ENCODE data around the gene ASB3.

The ASB3 gene

DNA sequence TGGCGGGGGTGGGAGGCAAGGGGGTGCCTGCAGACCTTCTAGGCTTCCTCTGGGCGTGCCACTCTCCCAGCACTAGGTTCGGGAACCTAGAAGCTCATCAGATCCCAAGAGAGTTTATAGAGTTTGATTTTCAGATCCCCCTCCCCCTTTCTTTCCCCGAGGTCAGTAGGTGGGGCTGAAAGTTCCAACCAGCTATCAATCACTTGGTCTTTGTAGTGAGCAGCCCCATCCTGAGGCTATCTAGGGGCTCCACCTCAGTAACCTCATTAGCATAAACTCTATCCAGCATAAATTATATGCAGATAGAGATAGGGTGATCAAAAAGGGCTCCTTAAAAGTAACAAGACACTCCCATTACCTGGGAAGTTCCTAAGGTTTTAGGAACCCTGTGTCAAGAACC lies 32.9 kb upstream of the ASB3 start:
- 89% methylated on average over 4 of the region's 4 CpGs for WGBS
- Histone ChIP-seq H3K4ac (ENCODE audit: low read depth in 1 of 2, low read length in 2 of 2) (no peak overlapping the region), H3K23ac (ENCODE audit: low read length in 2 of 2) (no peak overlapping the region), H3K9ac (ENCODE audit: low read length) (no peak overlapping the region), H4K8ac (ENCODE audit: low read length) (no peak overlapping the region), H2BK12ac (ENCODE audit: low read length in 2 of 2) (no peak overlapping the region), H4K91ac (ENCODE audit: low read length) (no peak overlapping the region), H3K4me2 (ENCODE audit: low read length, poor library complexity, severe bottlenecking) (no peak overlapping the region), H3K79me1 (replicated peaks; ENCODE audit: low read length, poor library complexity, severe bottlenecking) (no peaks in the 10 kb centered on the region), H3K27ac (ENCODE audit: low read length, poor library complexity, severe bottlenecking) (no peak overlapping the region), H3K27me3 (ENCODE audit: control insufficient read depth in 1 of 2, insufficient read depth in 1 of 2, low read length in 2 of 2) (no peaks in the 10 kb centered on the region), H3K4me1 (ENCODE audit: control insufficient read depth, insufficient read depth, low read depth, low read length) (no peaks in the 10 kb centered on the region), H2BK5ac (ENCODE audit: low read depth, low read length, poor library complexity, severe bottlenecking) (no peak overlapping the region), H3K14ac (ENCODE audit: low read length in 2 of 2) (no peak overlapping the region), H2AK5ac (ENCODE audit: low read length, severe bottlenecking) (no peak overlapping the region), H2AFZ (ENCODE audit: low read depth, low read length) (no peak overlapping the region), H3K18ac (ENCODE audit: low read depth in 1 of 2, low read length in 2 of 2) (no peak overlapping the region), H2BK15ac (ENCODE audit: low read depth, poor library complexity, severe bottlenecking) (no peak overlapping the region), H3K9me3 (ENCODE audit: control insufficient read depth, low read length) (no peaks in the 10 kb centered on the region), H2BK120ac (ENCODE audit: low read depth, low read length) (no peak overlapping the region), H3K4me3 (ENCODE audit: insufficient read depth in 1 of 2, low read depth in 1 of 2, low read length in 2 of 2) (no peak overlapping the region), H3K36me3 (ENCODE audit: control insufficient read depth in 1 of 2, insufficient read depth in 2 of 2, low read depth in 1 of 2, low read length in 2 of 2) (peaks cover 22 to 58% of the 10 kb centered on the region in 2 experiments)
- no peak for DNase-seq

DNA sequence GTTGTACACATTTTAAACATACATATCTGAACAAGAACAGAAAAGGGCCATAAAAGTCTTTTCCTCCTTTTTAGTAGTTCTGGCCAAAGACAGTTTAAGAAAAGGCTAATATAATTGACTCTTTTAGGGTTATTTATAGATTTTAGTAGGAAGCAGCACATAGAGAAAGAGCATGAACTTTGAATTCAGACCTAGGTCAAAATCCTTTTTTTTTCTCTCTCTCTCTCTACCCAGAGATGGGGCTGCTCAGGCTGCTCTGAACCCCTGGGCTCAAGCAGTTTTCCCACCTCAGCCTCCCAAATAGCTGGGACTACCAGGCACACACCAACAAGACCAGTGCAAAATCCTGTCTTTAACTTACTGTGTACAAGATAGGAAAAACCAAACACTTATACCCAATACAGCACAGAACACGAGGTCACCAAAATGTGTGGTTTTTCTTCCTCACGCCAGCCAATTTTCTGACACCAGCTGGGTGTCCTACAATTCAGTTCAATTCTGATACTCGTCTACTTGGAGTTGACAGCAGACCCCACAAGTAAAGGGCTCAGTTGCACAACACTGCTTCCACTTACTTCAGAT lies 32.2 kb upstream of the ASB3 start:
- H3K14ac ChIP-seq (ENCODE audit: low read length in 2 of 2), result no peak overlapping the region
- no peaks in the 10 kb centered on the region for H3K4me1 ChIP-seq (ENCODE audit: control insufficient read depth, insufficient read depth, low read depth, low read length)
- H2BK15ac ChIP-seq (ENCODE audit: low read depth, poor library complexity, severe bottlenecking), result no peak overlapping the region
- H2BK12ac ChIP-seq (ENCODE audit: low read length in 2 of 2), result no peak overlapping the region
- no peak overlapping the region for H2BK120ac ChIP-seq (ENCODE audit: low read depth, low read length)
- no peak overlapping the region for H3K4ac ChIP-seq (ENCODE audit: low read depth in 1 of 2, low read length in 2 of 2)
- DNase-seq, result no peak
- H3K79me1 ChIP-seq (replicated peaks; ENCODE audit: low read length, poor library complexity, severe bottlenecking), result no peaks in the 10 kb centered on the region
- no peak overlapping the region for H3K23ac ChIP-seq (ENCODE audit: low read length in 2 of 2)
- H3K9ac ChIP-seq (ENCODE audit: low read length), result no peak overlapping the region
- no peak overlapping the region for H4K91ac ChIP-seq (ENCODE audit: low read length)
- no peak overlapping the region for H2AFZ ChIP-seq (ENCODE audit: low read depth, low read length)
- no peaks in the 10 kb centered on the region for H3K27me3 ChIP-seq (ENCODE audit: control insufficient read depth in 1 of 2, insufficient read depth in 1 of 2, low read length in 2 of 2)
- no peak overlapping the region for H3K4me3 ChIP-seq (ENCODE audit: insufficient read depth in 1 of 2, low read depth in 1 of 2, low read length in 2 of 2)
- no peak overlapping the region for H3K27ac ChIP-seq (ENCODE audit: low read length, poor library complexity, severe bottlenecking)
- H4K8ac ChIP-seq (ENCODE audit: low read length), result no peak overlapping the region
- 91% methylated on average over 3 of the region's 3 CpGs for WGBS
- H3K36me3 ChIP-seq (ENCODE audit: control insufficient read depth in 1 of 2, insufficient read depth in 2 of 2, low read depth in 1 of 2, low read length in 2 of 2), result peaks cover 22 to 65% of the 10 kb centered on the region in 2 experiments
- H2BK5ac ChIP-seq (ENCODE audit: low read depth, low read length, poor library complexity, severe bottlenecking), result no peak overlapping the region
- H2AK5ac ChIP-seq (ENCODE audit: low read length, severe bottlenecking), result no peak overlapping the region
- H3K4me2 ChIP-seq (ENCODE audit: low read length, poor library complexity, severe bottlenecking), result no peak overlapping the region
- no peak overlapping the region for H3K18ac ChIP-seq (ENCODE audit: low read depth in 1 of 2, low read length in 2 of 2)
- H3K9me3 ChIP-seq (ENCODE audit: control insufficient read depth, low read length), result no peaks in the 10 kb centered on the region

DNA sequence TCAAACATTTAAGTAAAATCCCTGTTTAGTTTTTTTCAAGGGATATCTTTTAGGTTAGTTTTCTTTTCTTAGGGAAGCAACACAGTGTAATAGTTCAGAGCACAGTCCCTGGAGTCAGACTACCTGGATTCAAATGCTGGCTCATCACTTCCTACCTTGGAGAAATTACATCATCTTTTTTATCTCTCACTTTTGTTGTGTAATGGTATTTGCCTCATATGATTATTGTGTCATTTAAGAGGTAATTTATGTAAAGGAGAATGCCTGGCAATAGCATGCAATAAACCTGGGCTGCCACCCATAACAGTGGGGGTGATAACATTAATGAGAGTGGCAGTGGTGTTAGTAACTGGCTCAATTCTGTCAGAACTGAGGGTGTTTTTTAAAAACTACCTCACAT lies 26.4 kb upstream of the ASB3 start:
- Histone ChIP-seq H3K36me3 (ENCODE audit: control insufficient read depth in 1 of 2, insufficient read depth in 2 of 2, low read depth in 1 of 2, low read length in 2 of 2) (peaks cover 19 to 91% of the 10 kb centered on the region in 2 experiments), H2BK12ac (ENCODE audit: low read length in 2 of 2) (no peak overlapping the region), H3K27ac (ENCODE audit: low read length, poor library complexity, severe bottlenecking) (no peak overlapping the region), H2BK15ac (ENCODE audit: low read depth, poor library complexity, severe bottlenecking) (no peak overlapping the region), H2BK120ac (ENCODE audit: low read depth, low read length) (no peak overlapping the region), H3K4ac (ENCODE audit: low read depth in 1 of 2, low read length in 2 of 2) (no peak overlapping the region), H3K9ac (ENCODE audit: low read length) (no peak overlapping the region), H3K4me1 (ENCODE audit: control insufficient read depth, insufficient read depth, low read depth, low read length) (no peaks in the 10 kb centered on the region), H3K27me3 (ENCODE audit: control insufficient read depth in 1 of 2, insufficient read depth in 1 of 2, low read length in 2 of 2) (no peaks in the 10 kb centered on the region), H2AFZ (ENCODE audit: low read depth, low read length) (no peak overlapping the region), H3K23ac (ENCODE audit: low read length in 2 of 2) (no peak overlapping the region), H3K9me3 (ENCODE audit: control insufficient read depth, low read length) (no peaks in the 10 kb centered on the region), H2AK5ac (ENCODE audit: low read length, severe bottlenecking) (no peak overlapping the region), H3K79me1 (replicated peaks; ENCODE audit: low read length, poor library complexity, severe bottlenecking) (no peaks in the 10 kb centered on the region), H2BK5ac (ENCODE audit: low read depth, low read length, poor library complexity, severe bottlenecking) (no peak overlapping the region), H4K8ac (ENCODE audit: low read length) (no peak overlapping the region), H4K91ac (ENCODE audit: low read length) (no peak overlapping the region), H3K18ac (ENCODE audit: low read depth in 1 of 2, low read length in 2 of 2) (no peak overlapping the region), H3K14ac (ENCODE audit: low read length in 2 of 2) (no peak overlapping the region), H3K4me3 (ENCODE audit: insufficient read depth in 1 of 2, low read depth in 1 of 2, low read length in 2 of 2) (no peak overlapping the region), H3K4me2 (ENCODE audit: low read length, poor library complexity, severe bottlenecking) (no peak overlapping the region)
- no peak for DNase-seq

DNA sequence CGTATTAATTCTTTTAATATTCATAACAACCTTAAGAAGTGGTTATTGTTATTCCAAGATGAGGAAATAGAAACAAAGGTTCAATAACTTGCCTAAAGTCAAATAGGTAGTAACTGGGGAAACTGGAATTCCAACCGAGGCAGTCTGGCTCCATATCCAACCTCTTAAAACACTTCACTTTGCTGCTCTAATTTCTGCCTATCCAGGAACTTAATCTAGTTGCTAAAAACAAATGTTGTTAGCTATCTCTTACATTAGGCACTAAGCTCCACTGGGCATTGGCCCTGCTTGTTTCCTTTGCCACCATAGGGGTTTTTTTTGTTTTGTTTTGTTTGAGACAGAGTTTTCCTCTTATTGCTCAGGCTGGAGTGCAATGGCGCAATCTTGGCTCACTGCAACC lies 24.8 kb upstream of the ASB3 start:
- Histone ChIP-seq H3K4me2 (ENCODE audit: low read length, poor library complexity, severe bottlenecking) (no peak overlapping the region), H2AFZ (ENCODE audit: low read depth, low read length) (no peak overlapping the region), H3K14ac (ENCODE audit: low read length in 2 of 2) (no peak overlapping the region), H3K18ac (ENCODE audit: low read depth in 1 of 2, low read length in 2 of 2) (no peak overlapping the region), H3K27me3 (ENCODE audit: control insufficient read depth in 1 of 2, insufficient read depth in 1 of 2, low read length in 2 of 2) (no peaks in the 10 kb centered on the region), H2AK5ac (ENCODE audit: low read length, severe bottlenecking) (no peak overlapping the region), H2BK12ac (ENCODE audit: low read length in 2 of 2) (no peak overlapping the region), H3K79me1 (replicated peaks; ENCODE audit: low read length, poor library complexity, severe bottlenecking) (peaks cover 2% of the 10 kb centered on the region), H3K4me3 (ENCODE audit: insufficient read depth in 1 of 2, low read depth in 1 of 2, low read length in 2 of 2) (no peak overlapping the region), H3K4ac (ENCODE audit: low read depth in 1 of 2, low read length in 2 of 2) (no peak overlapping the region), H4K91ac (ENCODE audit: low read length) (no peak overlapping the region), H2BK5ac (ENCODE audit: low read depth, low read length, poor library complexity, severe bottlenecking) (no peak overlapping the region), H3K36me3 (ENCODE audit: control insufficient read depth in 1 of 2, insufficient read depth in 2 of 2, low read depth in 1 of 2, low read length in 2 of 2) (peaks cover 25 to 93% of the 10 kb centered on the region in 2 experiments), H2BK15ac (ENCODE audit: low read depth, poor library complexity, severe bottlenecking) (no peak overlapping the region), H3K9me3 (ENCODE audit: control insufficient read depth, low read length) (no peaks in the 10 kb centered on the region), H2BK120ac (ENCODE audit: low read depth, low read length) (no peak overlapping the region), H4K8ac (ENCODE audit: low read length) (no peak overlapping the region), H3K9ac (ENCODE audit: low read length) (no peak overlapping the region), H3K27ac (ENCODE audit: low read length, poor library complexity, severe bottlenecking) (no peak overlapping the region), H3K23ac (ENCODE audit: low read length in 2 of 2) (no peak overlapping the region), H3K4me1 (ENCODE audit: control insufficient read depth, insufficient read depth, low read depth, low read length) (no peaks in the 10 kb centered on the region)
- WGBS, result 100% methylated on average over 1 of the region's 3 CpGs
- DNase-seq, result no peak
